HG02588 (cell line): ENCODE data around the gene PTGES2.
"Not testable (repeated sequence)": the region's sequence is repeated elsewhere in the genome, so short reads cannot be mapped to it uniquely, and the experiment has no call there.

ENCODE experiments used
- ATAC-seq: cut with Tn5 transposase; IDR thresholded peaks from one replicate; pipeline ENCODE4 v1.9.1; 2021; ENCODE audit warnings: mild to moderate bottlenecking, moderate library complexity; ENCODE audit not compliant: unreplicated experiment

PTGES2 gene

GRCh38 chr9:128120741-128121465 lies 6.6 kb downstream of the PTGES2 start:
- no peak for ATAC-seq

- ATAC-seq: no peak
These were observed 7.3 kb downstream of the PTGES2 start for GRCh38 chr9:128120061-128120740.

- ATAC-seq: no peak
These were observed 8.4 kb downstream of the PTGES2 start for GRCh38 chr9:128118971-128119665.

GRCh38 chr9:128118472-128118857 lies 9.1 kb downstream of the PTGES2 start:
- no peak for ATAC-seq

- ATAC-seq: no peak
These were observed 9.7 kb downstream of the PTGES2 start for GRCh38 chr9:128117613-128118471.

- no peak for ATAC-seq
These were observed 11.1 kb downstream of the PTGES2 start for GRCh38 chr9:128116104-128117083.

- ATAC-seq: no peak
These were observed 12.1 kb downstream of the PTGES2 start for GRCh38 chr9:128115187-128116103.

- ATAC-seq: no peak
These were observed 13.0 kb downstream of the PTGES2 start for GRCh38 chr9:128114326-128115186.

GRCh38 chr9:128113526-128114325 lies 13.8 kb downstream of the PTGES2 start:
- ATAC-seq: no peak

- not testable (repeated sequence) for ATAC-seq
These were observed 15.8 kb downstream of the PTGES2 start for GRCh38 chr9:128111726-128112125.

GRCh38 chr9:128109050-128109709 lies 18.3 kb downstream of the PTGES2 start:
- no peak for ATAC-seq

GRCh38 chr9:128108269-128109049 lies 19.1 kb downstream of the PTGES2 start:
- ATAC-seq: no peak

GRCh38 chr9:128107468-128108268 lies 19.9 kb downstream of the PTGES2 start:
- ATAC-seq: no peak

- no peak for ATAC-seq
These were observed 20.5 kb downstream of the PTGES2 start for GRCh38 chr9:128106940-128107467.
